Measurements from ENCODE around the gene EMC6.

- TF ChIP-seq POLR2AphosphoS5 (IDR thresholded peaks at IDR 0.05; ENCODE audit: low read depth, low read length) = no peak
- no peak for TF ChIP-seq POLR2A (IDR thresholded peaks at IDR 0.05; ENCODE audit: low read depth, low read length)
Observed at GRCh38 chr17:3656353-3656752, 12.3 kb upstream of the EMC6 start.

All from GM12892 (cell line).